ENCODE results near the gene WBP11. TPM values are rescaled to one million over a fixed set of nuclear protein-coding genes. Genes with fewer than 3 reads are reported as not detected.

The WBP11 gene
- total RNA-seq, 2 donors from 2014 or later = 19.9 to 21.9 TPM

GRCh38 chr12:14776236-14776961 is 26.9 kb downstream of the WBP11 start:
- Histone ChIP-seq H3K27ac (peak overlapping the region; percentile 95 to 97), H3K4me1 (peaks cover 0 to 18% of the 10 kb centered on the region in 2 donors), H3K4me3 (peak overlapping the region; percentile 70 to 88), H3K36me3 (no peaks in the 10 kb centered on the region), H3K27me3 (no peaks in the 10 kb centered on the region), H3K9me3 (no peaks in the 10 kb centered on the region)
- TF ChIP-seq, protein P1, sequence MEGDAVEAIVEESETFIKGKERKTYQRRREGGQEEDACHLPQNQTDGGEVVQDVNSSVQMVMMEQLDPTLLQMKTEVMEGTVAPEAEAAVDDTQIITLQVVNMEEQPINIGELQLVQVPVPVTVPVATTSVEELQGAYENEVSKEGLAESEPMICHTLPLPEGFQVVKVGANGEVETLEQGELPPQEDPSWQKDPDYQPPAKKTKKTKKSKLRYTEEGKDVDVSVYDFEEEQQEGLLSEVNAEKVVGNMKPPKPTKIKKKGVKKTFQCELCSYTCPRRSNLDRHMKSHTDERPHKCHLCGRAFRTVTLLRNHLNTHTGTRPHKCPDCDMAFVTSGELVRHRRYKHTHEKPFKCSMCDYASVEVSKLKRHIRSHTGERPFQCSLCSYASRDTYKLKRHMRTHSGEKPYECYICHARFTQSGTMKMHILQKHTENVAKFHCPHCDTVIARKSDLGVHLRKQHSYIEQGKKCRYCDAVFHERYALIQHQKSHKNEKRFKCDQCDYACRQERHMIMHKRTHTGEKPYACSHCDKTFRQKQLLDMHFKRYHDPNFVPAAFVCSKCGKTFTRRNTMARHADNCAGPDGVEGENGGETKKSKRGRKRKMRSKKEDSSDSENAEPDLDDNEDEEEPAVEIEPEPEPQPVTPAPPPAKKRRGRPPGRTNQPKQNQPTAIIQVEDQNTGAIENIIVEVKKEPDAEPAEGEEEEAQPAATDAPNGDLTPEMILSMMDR (IDR thresholded peaks at IDR 0.05) = peak in 1 of 2 donors; percentile 20
- DNase-seq (ENCODE audit: low spot score) = no peak

GRCh38 chr12:14775636-14775980 is 27.7 kb downstream of the WBP11 start:
- H3K27ac ChIP-seq = peak overlapping the region; percentile 95 to 97
- no peak for DNase-seq (ENCODE audit: low spot score)

DNA sequence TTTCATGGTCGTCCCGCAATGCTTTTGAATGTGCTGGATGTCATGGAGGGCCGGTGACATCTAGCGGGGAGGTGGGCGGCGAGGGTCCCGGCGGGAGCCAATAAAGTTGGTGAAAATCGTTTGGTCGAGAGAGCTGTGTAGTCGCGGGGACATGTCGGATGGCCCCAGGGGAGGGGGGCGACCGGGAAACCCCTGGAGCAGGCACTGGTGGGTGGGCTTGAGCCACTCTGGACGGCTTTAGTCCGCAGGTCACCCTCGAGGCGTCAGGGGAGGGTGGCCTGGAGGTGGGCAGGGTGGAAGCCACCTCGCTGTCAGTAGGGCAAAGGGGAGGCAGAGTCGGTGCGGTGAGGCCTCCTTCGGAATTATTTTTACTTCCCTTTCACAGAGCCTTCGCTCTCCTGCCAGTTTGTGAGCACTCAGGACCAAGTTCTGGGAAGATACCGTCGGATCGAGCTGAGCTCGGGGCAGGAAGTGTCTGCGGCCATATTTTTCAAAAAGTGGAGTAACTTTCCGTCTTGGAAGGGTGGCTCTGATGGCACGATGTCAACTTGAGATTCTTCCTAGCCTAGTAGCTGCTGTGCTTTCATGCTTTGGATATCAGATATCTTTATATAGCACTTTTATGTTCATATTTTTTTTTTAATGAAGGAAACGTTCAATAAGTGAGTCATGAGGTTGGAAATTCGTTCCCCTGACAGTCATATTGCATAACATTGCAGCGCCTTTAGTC is 28.2 kb downstream of the WBP11 start:
- Histone ChIP-seq H3K27me3 (no peaks in the 10 kb centered on the region), H3K36me3 (no peaks in the 10 kb centered on the region), H3K27ac (peak overlapping the region; percentile 95 to 97), H3K9me3 (no peaks in the 10 kb centered on the region), H3K4me3 (peak overlapping the region; percentile 70 to 88), H3K4me1 (peaks cover 0 to 20% of the 10 kb centered on the region in 2 donors)
- peak; percentile 68 for DNase-seq (ENCODE audit: low spot score)
- TF ChIP-seq, protein P1 (IDR thresholded peaks at IDR 0.05) = no peak

More at GRCh38 chr12:14775636-14775980, 27.7 kb downstream of the WBP11 start:
- peak overlapping the region; percentile 70 to 88 for H3K4me3 ChIP-seq
- no peaks in the 10 kb centered on the region for H3K9me3 ChIP-seq
- H3K4me1 ChIP-seq = peaks cover 0 to 20% of the 10 kb centered on the region in 2 donors
- H3K36me3 ChIP-seq = no peaks in the 10 kb centered on the region
- H3K27me3 ChIP-seq = no peaks in the 10 kb centered on the region
- TF ChIP-seq, protein P1 (IDR thresholded peaks at IDR 0.05) = no peak

DNA sequence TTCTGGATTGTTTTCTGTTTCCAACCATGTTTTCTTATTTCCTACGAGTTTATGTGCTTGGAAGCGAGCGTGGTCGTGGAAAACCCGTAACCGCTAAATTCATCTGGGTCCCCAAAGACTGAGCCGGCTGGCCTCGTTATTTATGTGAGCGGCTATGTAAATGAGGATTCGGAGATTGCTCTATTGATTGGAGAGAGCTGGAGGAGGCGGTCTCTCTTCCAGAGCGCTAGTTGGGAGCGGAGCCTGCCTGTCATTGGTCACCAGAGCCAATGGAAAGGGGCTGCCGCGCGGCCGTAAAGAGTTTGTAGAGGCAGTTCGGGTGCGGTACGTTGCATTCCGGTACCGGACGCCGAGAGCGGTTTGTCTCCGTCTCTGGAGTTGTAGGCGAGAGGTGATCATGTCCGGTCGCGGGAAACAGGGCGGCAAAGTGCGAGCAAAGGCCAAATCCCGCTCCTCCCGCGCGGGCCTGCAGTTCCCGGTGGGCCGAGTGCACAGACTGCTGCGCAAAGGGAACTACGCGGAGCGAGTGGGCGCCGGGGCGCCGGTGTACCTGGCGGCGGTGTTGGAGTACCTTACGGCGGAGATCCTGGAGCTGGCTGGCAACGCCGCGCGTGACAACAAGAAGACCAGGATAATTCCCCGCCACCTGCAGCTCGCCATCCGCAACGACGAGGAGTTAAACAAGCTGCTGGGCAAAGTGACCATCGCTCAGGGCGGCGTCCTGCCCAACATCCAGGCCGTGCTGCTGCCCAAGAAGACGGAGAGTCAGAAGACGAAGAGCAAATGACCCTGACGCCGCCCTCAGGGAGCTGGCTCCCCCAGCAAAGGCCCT is 29.0 kb downstream of the WBP11 start:
- Histone ChIP-seq H3K27me3 (no peaks in the 10 kb centered on the region), H3K4me1 (peaks cover 0 to 21% of the 10 kb centered on the region in 2 donors), H3K9me3 (no peaks in the 10 kb centered on the region), H3K36me3 (no peaks in the 10 kb centered on the region), H3K27ac (peak overlapping the region; percentile 95 to 97), H3K4me3 (peak overlapping the region; percentile 70 to 88)
- DNase-seq (ENCODE audit: low spot score) = peak; percentile 99
- TF ChIP-seq, protein P1 (IDR thresholded peaks at IDR 0.05) = peak in 1 of 2 donors; percentile 24

DNA sequence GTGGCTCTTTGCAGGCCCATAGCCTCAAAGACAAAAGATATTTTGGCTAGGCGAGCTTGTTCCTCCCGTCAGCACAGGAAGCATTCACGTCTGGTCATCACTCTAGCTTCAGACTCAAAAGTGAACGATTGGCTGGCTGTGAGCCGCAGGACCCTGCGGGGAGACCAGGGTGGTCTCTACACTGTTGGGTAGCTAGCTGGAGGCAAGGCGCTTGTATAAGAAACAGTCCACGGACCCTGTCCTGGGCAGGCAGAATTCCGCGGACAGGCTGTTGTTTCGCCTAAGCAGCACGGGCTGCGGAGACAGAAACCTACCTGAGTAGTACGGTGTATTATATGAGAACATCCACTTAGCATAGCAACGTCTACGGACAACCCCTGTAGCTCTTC is 29.6 kb downstream of the WBP11 start:
- H3K4me1 ChIP-seq = peaks cover 0 to 27% of the 10 kb centered on the region in 2 donors
- peak; percentile 66 for DNase-seq (ENCODE audit: low spot score)

More for the DNA sequence above, 29.6 kb downstream of the WBP11 start:
- H3K36me3 ChIP-seq = no peaks in the 10 kb centered on the region
- H3K27ac ChIP-seq = peak overlapping the region; percentile 95 to 97
- H3K27me3 ChIP-seq = no peaks in the 10 kb centered on the region
- H3K4me3 ChIP-seq = peak overlapping the region; percentile 70 to 88
- no peaks in the 10 kb centered on the region for H3K9me3 ChIP-seq
- TF ChIP-seq, protein P1 (IDR thresholded peaks at IDR 0.05) = no peak
